ENCODE results near the gene PPCDC. TPM values are rescaled to one million over a fixed set of nuclear protein-coding genes. Genes with fewer than 3 reads are reported as not detected.

PPCDC gene
- polyA plus RNA-seq, 1 experiment: 5.5 TPM

DNA sequence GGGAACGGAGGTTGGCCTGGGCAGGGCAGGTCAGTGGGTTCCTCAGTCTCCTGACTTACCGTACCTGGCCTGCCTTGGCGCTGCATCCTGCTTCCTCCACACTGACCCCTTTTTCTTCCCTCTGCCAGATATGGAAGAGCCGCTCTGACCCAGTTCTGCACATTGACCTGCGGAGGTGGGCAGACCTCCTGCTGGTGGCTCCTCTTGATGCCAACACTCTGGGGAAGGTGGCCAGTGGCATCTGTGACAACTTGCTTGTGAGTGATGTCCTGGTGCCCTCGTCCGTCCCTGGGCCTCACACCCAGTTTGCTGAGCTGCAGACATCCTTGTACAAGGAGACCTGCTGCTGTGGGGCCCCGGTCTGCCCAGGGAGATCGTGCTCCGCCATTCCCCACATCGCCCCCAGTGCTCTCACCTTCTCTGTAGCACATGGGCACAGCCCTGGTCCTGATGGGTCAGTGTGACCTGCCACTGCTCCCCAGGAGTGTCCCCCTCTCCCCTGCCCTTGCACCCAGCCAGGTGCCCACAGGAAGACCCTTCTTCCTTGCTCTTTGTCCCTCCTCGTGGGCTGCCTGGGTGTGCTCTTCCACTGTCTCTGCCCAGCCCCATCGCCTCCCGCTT lies 21.0 kb downstream of the PPCDC start:
- DNase-seq (ENCODE audit: low read depth, low spot score): no peak
- Histone ChIP-seq H3K27me3 (ENCODE audit: control insufficient read depth, insufficient read depth, low read length) (no peaks in the 10 kb centered on the region), H3K27ac (ENCODE audit: low read depth, low read length) (peak overlapping the region; percentile 94), H3K9me3 (ENCODE audit: control insufficient read depth, insufficient read depth, low read length) (no peaks in the 10 kb centered on the region), H3K4me3 (ENCODE audit: low read depth, low read length) (0 out of 2 replicates have a peak overlapping the region, but pooled peaks have one; percentile 10)
- no peak for TF ChIP-seq CTCF (IDR thresholded peaks at IDR 0.05; ENCODE audit: low read depth, low read length)
- POLR2A ChIA-PET: interaction anchor here (0.6 to 2.6 kb wide), 10 partner anchors 10 to 172 kb away, joined by 3 to 28 read pairs (median 6); partner anchors contain the start of genes C15orf39 and PPCDC
- CTCF ChIA-PET: interaction anchor here (1.1 to 3.8 kb wide), 11 partner anchors 10 to 160 kb away, joined by 3 to 35 read pairs (median 4); partner anchors contain the start of gene C15orf39

DNA sequence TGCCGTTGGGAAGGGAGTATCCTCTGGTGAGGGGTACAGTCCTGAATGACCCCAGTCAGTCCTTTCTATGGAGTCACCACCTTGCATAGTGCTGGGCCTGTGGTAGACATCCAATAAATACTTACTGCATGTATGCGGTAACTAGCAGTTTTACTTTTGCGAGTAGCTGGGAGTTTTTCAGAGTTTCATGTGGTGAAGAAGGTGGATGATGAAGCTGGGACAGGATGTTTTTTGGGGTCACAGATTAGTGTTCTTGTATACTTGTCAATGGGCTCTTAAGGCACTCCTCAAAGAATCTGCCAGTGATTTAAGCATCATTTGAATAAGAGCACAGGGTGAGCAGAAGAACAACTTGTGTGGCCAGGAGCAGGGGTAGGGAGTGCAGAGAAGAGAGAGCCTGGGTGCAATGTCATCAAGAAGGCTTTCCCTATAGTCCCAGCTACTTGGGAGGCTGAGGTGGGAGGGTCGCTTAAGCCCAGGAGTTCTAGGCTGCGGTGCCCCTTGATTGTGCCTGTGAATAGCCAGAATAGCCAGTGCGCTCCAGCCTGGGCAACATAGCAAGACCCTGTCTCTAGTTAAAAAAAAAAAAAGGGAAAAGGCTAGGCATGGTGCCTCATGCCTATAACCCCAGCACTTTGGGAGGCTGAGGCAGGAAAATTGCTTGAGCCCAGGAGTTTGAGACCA lies 22.1 kb downstream of the PPCDC start:
- Histone ChIP-seq H3K4me3 (ENCODE audit: low read depth, low read length) (no peak overlapping the region), H3K27me3 (ENCODE audit: control insufficient read depth, insufficient read depth, low read length) (no peaks in the 10 kb centered on the region), H3K27ac (ENCODE audit: low read depth, low read length) (no peak overlapping the region), H3K9me3 (ENCODE audit: control insufficient read depth, insufficient read depth, low read length) (no peaks in the 10 kb centered on the region)
- no peak for DNase-seq (ENCODE audit: low read depth, low spot score)
- CTCF ChIA-PET: interaction anchor here (2.5 to 3.8 kb wide), 3 partner anchors 15 to 159 kb away, joined by 13 to 35 read pairs (median 25); partner anchors contain the start of gene C15orf39
- TF ChIP-seq CTCF (IDR thresholded peaks at IDR 0.05; ENCODE audit: low read depth, low read length): no peak
- POLR2A ChIA-PET: no interaction called here

GRCh38 chr15:75048394-75048793 lies 25.0 kb downstream of the PPCDC start:
- Histone ChIP-seq H3K9me3 (ENCODE audit: control insufficient read depth, insufficient read depth, low read length) (no peaks in the 10 kb centered on the region), H3K4me3 (ENCODE audit: low read depth, low read length) (no peak overlapping the region), H3K27me3 (ENCODE audit: control insufficient read depth, insufficient read depth, low read length) (no peaks in the 10 kb centered on the region), H3K27ac (ENCODE audit: low read depth, low read length) (no peak overlapping the region)
- POLR2A ChIA-PET: no interaction called here
- CTCF ChIA-PET: no interaction called here
- DNase-seq (ENCODE audit: low read depth, low spot score): no peak
- no peak for TF ChIP-seq CTCF (IDR thresholded peaks at IDR 0.05; ENCODE audit: low read depth, low read length)

DNA sequence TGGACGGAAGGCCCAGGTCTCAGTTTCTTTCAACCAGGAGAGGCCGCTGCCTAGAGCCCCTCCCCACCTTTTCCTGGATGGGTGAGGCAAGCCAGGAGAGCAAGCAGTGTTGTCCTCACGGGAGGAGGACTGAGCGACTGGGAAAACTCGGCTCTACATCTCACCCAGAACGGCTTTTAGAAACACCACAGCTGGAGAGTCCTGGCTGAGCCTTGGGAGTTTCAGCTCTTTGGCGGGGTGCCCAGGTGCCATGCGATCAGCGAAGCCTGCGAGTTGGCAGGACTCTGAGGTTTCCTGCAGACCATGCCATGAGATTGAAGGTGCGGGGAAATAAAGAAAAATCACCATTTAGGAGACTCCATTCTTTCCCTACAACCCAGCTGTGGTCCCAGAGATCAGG lies 26.0 kb downstream of the PPCDC start:
- POLR2A ChIA-PET: no interaction called here
- DNase-seq (ENCODE audit: low read depth, low spot score): no peak
- no peaks in the 10 kb centered on the region for H3K9me3 ChIP-seq (ENCODE audit: control insufficient read depth, insufficient read depth, low read length)

More for the DNA sequence above, 26.0 kb downstream of the PPCDC start:
- CTCF ChIA-PET: interaction anchor here (0.6 kb wide), 1 partner anchor 822 kb away, joined by 6 read pairs; no protein-coding TSS in a partner anchor
- Histone ChIP-seq H3K27me3 (ENCODE audit: control insufficient read depth, insufficient read depth, low read length) (no peaks in the 10 kb centered on the region), H3K4me3 (ENCODE audit: low read depth, low read length) (no peak overlapping the region), H3K27ac (ENCODE audit: low read depth, low read length) (no peak overlapping the region)
- TF ChIP-seq CTCF (IDR thresholded peaks at IDR 0.05; ENCODE audit: low read depth, low read length): no peak

All from AG04450 (cell line).